CD4-positive, alpha-beta T cell (primary cell): ENCODE data around the gene SUPT3H. TPM values are rescaled to one million over a fixed set of nuclear protein-coding genes. Genes with fewer than 3 reads are reported as not detected.
A peak's percentile ranks its signal among the peaks of the same experiment; 100 is the strongest.

Experiments used
- ATAC-seq: fragments of 200-7000 bp; cut with Tn5 transposase; one replicate; pipeline ENCODE4 v1.10.0; 2022; ENCODE audit warnings: mild to moderate bottlenecking; ENCODE audit not compliant: poor library complexity
- CTCF ChIA-PET: fragments of 350-600 bp; sonication (Branson Sonifier 250); formaldehyde crosslinking; loops from one replicate; lab custom pipeline; 2021; ENCODE audit warnings: antibody characterized with exemption, inconsistent platforms; lab: Charles Lee
- POLR2A ChIA-PET: fragments of 350-600 bp; sonication (Branson Sonifier 250); formaldehyde crosslinking; loops from one replicate; lab custom pipeline; 2021; ENCODE audit warnings: antibody characterized with exemption, inconsistent platforms; lab: Charles Lee
- DNase-seq, 14 experiments: peaks; one replicate each; pipeline ENCODE4 v3.0.0-alpha.2; 2013 to 2020; ENCODE audit warnings: mixed read lengths in 2 of 14
- H3K27ac ChIP-seq, 2 donors: one replicate each; pipeline versions ENCODE4 v1.5.1 to v1.7.0; 2013; ENCODE audit warnings: low read length in 2 of 2, low read depth in 1 of 2, mild to moderate bottlenecking in 1 of 2
- H3K27me3 ChIP-seq, 2 experiments: 1 replicate in 1 of 2; 2 replicates in 1 of 2; pipeline versions ENCODE4 v1.6.1 to v1.7.0; 2013; ENCODE audit warnings: low read length in 2 of 2, control low read depth in 1 of 2, mild to moderate bottlenecking in 1 of 2, moderate library complexity in 1 of 2; ENCODE audit not compliant: insufficient read depth in 2 of 2, control insufficient read depth in 1 of 2
- H3K36me3 ChIP-seq: one replicate; pipeline ENCODE4 v1.6.1; 2013; ENCODE audit warnings: low read length, control low read depth; ENCODE audit not compliant: insufficient read depth
- H3K4me1 ChIP-seq: one replicate; pipeline ENCODE4 v1.6.1; 2013; ENCODE audit warnings: low read length, control low read depth; ENCODE audit not compliant: insufficient read depth
- H3K4me3 ChIP-seq: one replicate; pipeline ENCODE4 v1.5.1; 2013; ENCODE audit warnings: mild to moderate bottlenecking, low read length, moderate library complexity
- H3K9me3 ChIP-seq, 2 experiments: 1 replicate in 1 of 2; 2 replicates in 1 of 2; pipeline versions ENCODE4 v1.6.1 to v1.7.0; 2013; ENCODE audit warnings: low read length in 2 of 2, mild to moderate bottlenecking in 2 of 2, control low read depth in 1 of 2, moderate library complexity in 1 of 2; ENCODE audit not compliant: control insufficient read depth in 1 of 2, insufficient read depth in 1 of 2
- H3K27ac Mint-ChIP-seq: one replicate; pipeline ENCODE4 v1.8.0; 2020; ENCODE audit warnings: mixed read lengths
- H3K27me3 Mint-ChIP-seq: one replicate; pipeline ENCODE4 v1.8.0; 2021; ENCODE audit warnings: mixed read lengths
- H3K36me3 Mint-ChIP-seq: one replicate; pipeline ENCODE4 v1.8.0; 2021; ENCODE audit warnings: low read depth, mixed read lengths
- H3K4me1 Mint-ChIP-seq: one replicate; pipeline ENCODE4 v1.8.0; 2021; ENCODE audit warnings: low read depth, mixed read lengths
- H3K4me3 Mint-ChIP-seq: one replicate; pipeline ENCODE4 v1.8.0; 2020; ENCODE audit warnings: mild to moderate bottlenecking, mixed read lengths
- H3K9me3 Mint-ChIP-seq: one replicate; pipeline ENCODE4 v1.8.0; 2020; ENCODE audit warnings: mixed read lengths
- intact Hi-C, 2 experiments: fragments of 100-400 bp; cut with DNase I in 1 of 2; cut with micrococcal nuclease in 1 of 2; formaldehyde crosslinking; loops; one replicate each; pipeline versions ENCODE4 v1.15.1 to v1.9.0; 2023 to 2025; cut with DNase I, micrococcal nuclease
- total RNA-seq, 174 experiments: library from RNA in 2 of 174; stranded (reverse) in 2 of 174; gene quantifications; one replicate each; pipeline ENCODE4 v1.2.3 and lab custom pipeline; 2021 to 2026
- TF ChIP-seq, protein P1 (sequence below): fragments of 200-600 bp; IDR thresholded peaks from one replicate; pipeline ENCODE4 v1.8.0; 2022; ENCODE audit warnings: antibody characterized with exemption, mild to moderate bottlenecking

Gene SUPT3H
- total RNA-seq, 2 experiments from 2014 or later: 8.9 to 10.5 TPM

- Mint-ChIP-seq H3K27me3 (no peaks in the 10 kb centered on the region), H3K9me3 (no peaks in the 10 kb centered on the region), H3K36me3 (no peaks in the 10 kb centered on the region), H3K4me1 (peaks cover 28% of the 10 kb centered on the region), H3K4me3 (no peak overlapping the region), H3K27ac (no peak overlapping the region)
- Histone ChIP-seq H3K9me3 (no peaks in the 10 kb centered on the region), H3K27me3 (no peaks in the 10 kb centered on the region), H3K4me3 (no peak overlapping the region), H3K4me1 (no peaks in the 10 kb centered on the region), H3K27ac (no peak overlapping the region), H3K36me3 (no peaks in the 10 kb centered on the region)
- ChIA-PET CTCF (interaction anchor here (1.6 kb wide), 1 partner anchor 394 kb away, joined by 4 read pairs; no protein-coding TSS in a partner anchor), POLR2A (no interaction called here)
- DNase-seq (no peak), ATAC-seq (no peak)
- intact Hi-C loops: no loop called here
- TF ChIP-seq, protein P1, sequence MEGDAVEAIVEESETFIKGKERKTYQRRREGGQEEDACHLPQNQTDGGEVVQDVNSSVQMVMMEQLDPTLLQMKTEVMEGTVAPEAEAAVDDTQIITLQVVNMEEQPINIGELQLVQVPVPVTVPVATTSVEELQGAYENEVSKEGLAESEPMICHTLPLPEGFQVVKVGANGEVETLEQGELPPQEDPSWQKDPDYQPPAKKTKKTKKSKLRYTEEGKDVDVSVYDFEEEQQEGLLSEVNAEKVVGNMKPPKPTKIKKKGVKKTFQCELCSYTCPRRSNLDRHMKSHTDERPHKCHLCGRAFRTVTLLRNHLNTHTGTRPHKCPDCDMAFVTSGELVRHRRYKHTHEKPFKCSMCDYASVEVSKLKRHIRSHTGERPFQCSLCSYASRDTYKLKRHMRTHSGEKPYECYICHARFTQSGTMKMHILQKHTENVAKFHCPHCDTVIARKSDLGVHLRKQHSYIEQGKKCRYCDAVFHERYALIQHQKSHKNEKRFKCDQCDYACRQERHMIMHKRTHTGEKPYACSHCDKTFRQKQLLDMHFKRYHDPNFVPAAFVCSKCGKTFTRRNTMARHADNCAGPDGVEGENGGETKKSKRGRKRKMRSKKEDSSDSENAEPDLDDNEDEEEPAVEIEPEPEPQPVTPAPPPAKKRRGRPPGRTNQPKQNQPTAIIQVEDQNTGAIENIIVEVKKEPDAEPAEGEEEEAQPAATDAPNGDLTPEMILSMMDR: no peak
Observed at GRCh38 chr6:45320349-45320748, 57.4 kb downstream of the SUPT3H start.

- no peak overlapping the region for H3K4me3 Mint-ChIP-seq
- peaks cover 54% of the 10 kb centered on the region for H3K4me1 Mint-ChIP-seq
- DNase-seq (no peak), ATAC-seq (no peak)
- intact Hi-C loops: loop anchor here (5.0 to 10.0 kb wide), 2 partner anchors 63 to 159 kb away; partner anchors contain the start of gene SUPT3H (in 1 of the 2)
- peaks cover 0 to 3% of the 10 kb centered on the region in 2 experiments for H3K9me3 ChIP-seq
- H3K27ac ChIP-seq: no peak overlapping the region
- ChIA-PET CTCF (no interaction called here), POLR2A (interaction anchor here (0.6 to 1.1 kb wide), 2 partner anchors 63 to 147 kb away, joined by 3 read pairs; partner anchors contain the start of gene SUPT3H)
- H3K36me3 ChIP-seq: no peaks in the 10 kb centered on the region
- H3K27me3 Mint-ChIP-seq: no peaks in the 10 kb centered on the region
- H3K27me3 ChIP-seq: no peaks in the 10 kb centered on the region
- no peak overlapping the region for H3K4me3 ChIP-seq
- H3K9me3 Mint-ChIP-seq: peaks cover 2% of the 10 kb centered on the region
- peak overlapping the region; percentile 23 for H3K27ac Mint-ChIP-seq
- TF ChIP-seq, protein P1: no peak
- peaks cover 10% of the 10 kb centered on the region for H3K36me3 Mint-ChIP-seq
- H3K4me1 ChIP-seq: peaks cover 12% of the 10 kb centered on the region
Observed at GRCh38 chr6:45314146-45314545, 63.6 kb downstream of the SUPT3H start.

- Mint-ChIP-seq H3K27me3 (no peaks in the 10 kb centered on the region), H3K4me1 (peaks cover 63% of the 10 kb centered on the region), H3K36me3 (peaks cover 19% of the 10 kb centered on the region), H3K27ac (peak overlapping the region; percentile 74), H3K4me3 (peak overlapping the region; percentile 32), H3K9me3 (peaks cover 2% of the 10 kb centered on the region)
- Histone ChIP-seq H3K9me3 (peaks cover 0 to 11% of the 10 kb centered on the region in 2 experiments), H3K36me3 (no peaks in the 10 kb centered on the region), H3K4me1 (peaks cover 12% of the 10 kb centered on the region), H3K4me3 (no peak overlapping the region), H3K27ac (peak overlapping the region; percentile 40 to 44), H3K27me3 (no peaks in the 10 kb centered on the region)
- ChIA-PET CTCF (no interaction called here), POLR2A (interaction anchor here (1.1 to 2.0 kb wide), 6 partner anchors 9 to 154 kb away, joined by 3 to 6 read pairs (median 4); partner anchors contain the start of gene SUPT3H)
- ATAC-seq (peak; percentile 83), DNase-seq (peak in 12 of 14 experiments; percentile 1 to 74 (median 26))
- intact Hi-C loops: loop anchor here (5.0 to 10.0 kb wide), 2 partner anchors 67 to 155 kb away; partner anchors contain the start of gene SUPT3H (in 1 of the 2)
- TF ChIP-seq, protein P1: no peak
Observed at GRCh38 chr6:45310118-45310788, 67.5 kb downstream of the SUPT3H start.
